HG03571 (cell line): ENCODE results near the gene TBX15.
"Not testable (repeated sequence)": the region's sequence is repeated elsewhere in the genome, so short reads cannot be mapped to it uniquely, and the experiment has no call there.

Experiments
- ATAC-seq: cut with Tn5 transposase; IDR thresholded peaks from one replicate; pipeline ENCODE4 v1.9.1; 2021; ENCODE audit not compliant: unreplicated experiment

TBX15 gene

GRCh38 chr1:118960567-118961136 lies 27.5 kb downstream of the TBX15 start:
- no peak for ATAC-seq

GRCh38 chr1:118960026-118960561 lies 28.0 kb downstream of the TBX15 start:
- ATAC-seq: peak; percentile 86

GRCh38 chr1:118958937-118959631 lies 29.1 kb downstream of the TBX15 start:
- ATAC-seq: no peak

GRCh38 chr1:118958140-118958539 lies 30.0 kb downstream of the TBX15 start:
- ATAC-seq: no peak

GRCh38 chr1:118957579-118957978 lies 30.6 kb downstream of the TBX15 start:
- not testable (repeated sequence) for ATAC-seq

GRCh38 chr1:118954301-118954905 lies 33.7 kb downstream of the TBX15 start:
- no peak for ATAC-seq

GRCh38 chr1:118951270-118951936 lies 36.7 kb downstream of the TBX15 start:
- ATAC-seq: no peak

GRCh38 chr1:118949315-118949714 lies 38.8 kb downstream of the TBX15 start:
- ATAC-seq: no peak

- ATAC-seq: no peak
Measured at GRCh38 chr1:118948846-118949245, 39.3 kb downstream of the TBX15 start.

GRCh38 chr1:118948351-118948750 lies 39.8 kb downstream of the TBX15 start:
- no peak for ATAC-seq

- ATAC-seq: no peak
Measured at GRCh38 chr1:118947790-118948189, 40.4 kb downstream of the TBX15 start.

GRCh38 chr1:118947003-118947765 lies 41.0 kb downstream of the TBX15 start:
- no peak for ATAC-seq

- no peak for ATAC-seq
Measured at GRCh38 chr1:118945489-118945888, 42.7 kb downstream of the TBX15 start.

- ATAC-seq: no peak
Measured at GRCh38 chr1:118944546-118944945, 43.6 kb downstream of the TBX15 start.

GRCh38 chr1:118944133-118944532 lies 44.0 kb downstream of the TBX15 start:
- ATAC-seq: no peak

GRCh38 chr1:118940957-118941356 lies 47.2 kb downstream of the TBX15 start:
- ATAC-seq: no peak

- ATAC-seq: no peak
Measured at GRCh38 chr1:118937413-118938072, 50.6 kb downstream of the TBX15 start.

GRCh38 chr1:118934706-118935105 lies 53.4 kb downstream of the TBX15 start:
- no peak for ATAC-seq

GRCh38 chr1:118933051-118933781 lies 54.9 kb downstream of the TBX15 start:
- ATAC-seq: no peak

- ATAC-seq: no peak
Measured at GRCh38 chr1:118931876-118932275, 56.3 kb downstream of the TBX15 start.
